ENCODE data around the gene RAB15.

RAB15 gene

GRCh38 chr14:64987438-64987767, 15.3 kb upstream of the RAB15 start:
- FAIRE-seq = no peak

- FAIRE-seq = peak; percentile 95
These were observed 14.7 kb upstream of the RAB15 start, which contains the start of gene FNTB for GRCh38 chr14:64986648-64987437. Gene FNTB (plus strand): TSS chr14:64986895. CDS start chr14:64986954, 59 bp downstream.

- peak; percentile 77 for FAIRE-seq
These were observed 11.5 kb upstream of the RAB15 start for GRCh38 chr14:64983439-64984310.

GRCh38 chr14:64979336-64980074, 7.4 kb upstream of the RAB15 start:
- no peak for FAIRE-seq

GRCh38 chr14:64974563-64974962, 2.4 kb upstream of the RAB15 start:
- no peak for FAIRE-seq

- no peak for FAIRE-seq
These were observed 1.7 kb upstream of the RAB15 start for GRCh38 chr14:64973826-64974225.

GRCh38 chr14:64973026-64973442, 898 bp upstream of the RAB15 start:
- no peak for FAIRE-seq

- no peak for FAIRE-seq
These were observed 619 bp downstream of the RAB15 start for GRCh38 chr14:64971491-64971942.

GRCh38 chr14:64970776-64971477, 1.2 kb downstream of the RAB15 start:
- FAIRE-seq = no peak

- FAIRE-seq = no peak
These were observed 2.1 kb downstream of the RAB15 start for GRCh38 chr14:64970041-64970440.

- FAIRE-seq = no peak
These were observed 3.5 kb downstream of the RAB15 start for GRCh38 chr14:64968651-64969050.

- no peak for FAIRE-seq
These were observed 4.0 kb downstream of the RAB15 start for GRCh38 chr14:64968167-64968566.

- no peak for FAIRE-seq
These were observed 5.2 kb downstream of the RAB15 start for GRCh38 chr14:64966976-64967375.

GRCh38 chr14:64965356-64966000, 6.7 kb downstream of the RAB15 start:
- no peak for FAIRE-seq

- FAIRE-seq = no peak
These were observed 8.5 kb downstream of the RAB15 start for GRCh38 chr14:64963611-64964010.

- no peak for FAIRE-seq
These were observed 11.3 kb downstream of the RAB15 start for GRCh38 chr14:64960762-64961276.

- no peak for FAIRE-seq
These were observed 13.4 kb downstream of the RAB15 start for GRCh38 chr14:64958743-64959142.

- FAIRE-seq = no peak
These were observed 13.9 kb downstream of the RAB15 start for GRCh38 chr14:64958201-64958600.

GRCh38 chr14:64956697-64957406, 15.3 kb downstream of the RAB15 start:
- FAIRE-seq = no peak

- no peak for FAIRE-seq
These were observed 16.8 kb downstream of the RAB15 start for GRCh38 chr14:64955297-64955696.

Measured in A204.1 (cell line).